Thoracic aorta endothelial cell (primary cell): Measurements from ENCODE around the gene TAS2R60. TPM values are rescaled to one million over a fixed set of nuclear protein-coding genes. Genes with fewer than 3 reads are reported as not detected.

ENCODE experiments used
- total RNA-seq: library from RNA; depleted of rRNA; stranded (reverse); fragments of >200 nt; gene quantifications from 2 replicates; pipeline ENCODE4 v1.2.3, GENCODE V29; 2012

Gene TAS2R60
- total RNA-seq = not detected in 2 replicates

DNA sequence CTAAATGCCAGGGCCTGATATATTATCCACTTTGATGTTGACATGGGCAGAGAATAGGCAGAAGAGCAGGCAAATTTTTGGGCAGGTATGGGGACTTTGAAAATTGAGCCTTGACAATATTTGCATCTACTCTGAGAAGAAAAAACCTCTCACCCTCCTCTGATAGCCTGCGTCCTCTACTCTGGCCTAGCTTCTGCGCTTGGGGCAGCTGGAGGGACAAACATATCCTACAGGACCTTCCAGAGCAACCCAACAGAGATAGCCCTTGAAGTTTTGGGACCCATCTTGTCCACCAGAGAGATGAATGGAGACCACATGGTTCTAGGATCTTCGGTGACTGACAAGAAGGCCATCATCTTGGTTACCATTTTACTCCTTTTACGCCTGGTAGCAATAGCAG, at the start of gene TAS2R60:
TSS of gene TAS2R60 (plus strand) at position 301 of the 400 bp plus-strand sequence. CDS start at position 301, 0 bp downstream.

DNA sequence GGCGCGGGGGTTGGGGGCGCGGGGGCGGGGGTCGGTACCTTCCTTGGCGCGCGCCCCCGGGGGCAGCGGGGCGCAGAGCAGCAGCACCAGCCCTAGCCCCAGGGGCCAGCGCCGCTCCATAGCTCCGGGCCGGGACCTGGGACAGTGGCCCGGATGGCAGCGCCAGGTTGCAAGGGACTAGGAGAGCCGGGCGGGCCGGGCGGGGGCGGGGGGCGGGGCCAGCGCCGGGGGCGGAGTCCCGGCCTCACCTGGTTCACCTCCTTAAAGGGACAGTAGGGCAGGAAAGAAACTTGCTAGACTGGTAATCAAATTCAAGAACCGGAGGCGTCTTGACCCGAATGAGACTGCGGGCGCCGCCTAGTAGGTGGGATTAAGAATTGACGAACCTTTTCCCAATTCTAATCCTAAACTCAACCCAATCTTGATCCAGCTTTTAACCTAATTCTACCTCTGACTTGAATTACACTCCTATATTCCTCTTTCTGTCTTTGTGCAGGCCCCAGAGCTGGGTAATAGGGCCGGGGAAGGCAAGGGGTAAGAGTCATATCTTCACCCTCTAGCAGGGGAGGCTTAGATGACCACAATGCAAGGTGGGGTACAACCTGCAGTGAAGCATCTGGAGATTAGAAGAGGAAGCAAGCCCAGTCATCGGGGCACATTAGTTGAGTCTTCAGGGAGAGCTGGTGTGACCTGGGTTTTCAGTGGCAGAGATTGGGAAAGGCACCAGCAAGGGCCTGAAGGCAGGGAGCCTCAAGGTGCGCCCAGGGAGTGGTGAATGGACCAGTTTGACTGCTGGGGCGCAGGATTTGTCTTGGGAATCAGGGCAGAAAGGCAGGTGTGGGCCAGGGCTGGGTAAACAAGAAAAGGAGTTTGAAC, 34.3 kb upstream of the TAS2R60 start, which contains the start of gene EPHA1:
TSS of gene EPHA1 (minus strand) at position 171 of the 876 bp plus-strand sequence. CDS start at position 120, 51 bp downstream.

GRCh38 chr7:143477501-143478150, 34.4 kb downstream of the TAS2R60 start, which contains the start of gene TAS2R41:
Gene TAS2R41, plus strand, starts transcription at chr7:143477873. Its CDS starts 0 bp downstream, at chr7:143477873.

Other genes starting within 250 kb of the TAS2R60 start
- not detected in 2 replicates for gene TAS2R40, start 221.4 kb upstream of the TAS2R60 start, total RNA-seq
- gene GSTK1, start 180.0 kb upstream of the TAS2R60 start, total RNA-seq = 58.6 and 66.1 TPM in 2 replicates
- gene TMEM139, start 158.5 kb upstream of the TAS2R60 start, total RNA-seq = not detected in 2 replicates
- gene CASP2, start 155.1 kb upstream of the TAS2R60 start, total RNA-seq = 20.1 and 26.9 TPM in 2 replicates
- gene CLCN1, start 127.3 kb upstream of the TAS2R60 start, total RNA-seq = not detected in 2 replicates
- 0.93 TPM in 2 replicates for gene FAM131B, start 80.7 kb upstream of the TAS2R60 start, total RNA-seq
- gene ZYX, start 62.1 kb upstream of the TAS2R60 start, total RNA-seq = 78.3 and 95.2 TPM in 2 replicates
- under 0.01 TPM in 1 of 2 replicates, not detected in the other for gene EPHA1, start 34.6 kb upstream of the TAS2R60 start, total RNA-seq
- gene TAS2R41, start 34.4 kb downstream of the TAS2R60 start, total RNA-seq = not detected in 2 replicates
- gene CTAGE15, start 128.3 kb downstream of the TAS2R60 start, total RNA-seq = not detected in 2 replicates
- 14.5 and 31.0 TPM in 2 replicates for gene TCAF2, start 177.5 kb downstream of the TAS2R60 start, total RNA-seq